GM12892 (cell line): Measurements from ENCODE around the gene RPTOR. TPM values are rescaled to one million over a fixed set of nuclear protein-coding genes. Genes with fewer than 3 reads are reported as not detected.
"Not testable (repeated sequence)": the region's sequence is repeated elsewhere in the genome, so short reads cannot be mapped to it uniquely, and the experiment has no call there.

Source experiments
- DNase-seq: peaks from one replicate; pipeline ENCODE4 v3.0.0; 2011; ENCODE audit not compliant: insufficient read length
- FAIRE-seq: peaks from 2 replicates; lab custom pipeline; 2011; peaks lifted over from hg19 to GRCh38; lab: Jason Lieb, UNC
- POLR2A ChIP-seq: IDR thresholded peaks from 2 replicates; pipeline ENCODE4 v1.6.1; 2011; ENCODE audit warnings: low read depth, low read length, control low read depth
- POLR2AphosphoS5 ChIP-seq: IDR thresholded peaks from 2 replicates; pipeline ENCODE4 v1.6.1; 2011; ENCODE audit warnings: low read depth, low read length, control low read depth
- TAF1 ChIP-seq: IDR thresholded peaks from 2 replicates; pipeline ENCODE4 v1.6.1; 2011; ENCODE audit warnings: low read depth, mild to moderate bottlenecking, control low read depth, low read length, borderline replicate concordance
- polyA plus RNA-seq: library from polyadenylated mRNA; unstranded; fragments of >200 nt; gene quantifications from one replicate; pipeline ENCODE4 v1.2.1, GENCODE V29; 2012; ENCODE audit warnings: missing spikeins, inconsistent platforms; ENCODE audit not compliant: missing spikeins

RPTOR gene
- polyA plus RNA-seq: 6.7 TPM

- FAIRE-seq (peak; percentile 97), DNase-seq (peak; percentile 93)
- TF ChIP-seq POLR2A (peak; percentile 85), TAF1 (peak; percentile 91; the same call in 1 of the 2 replicates), POLR2AphosphoS5 (peak; percentile 82)
Observed at GRCh38 chr17:80544655-80545498, at the start of gene RPTOR. Gene RPTOR, plus strand, starts transcription at chr17:80544838. Its CDS starts 792 bp downstream, at chr17:80545630.

GRCh38 chr17:80497726-80498241, 46.9 kb upstream of the RPTOR start:
- peak; percentile 36 for FAIRE-seq
- TF ChIP-seq TAF1 (no peak), POLR2AphosphoS5 (no peak), POLR2A (no peak)
- no peak for DNase-seq

GRCh38 chr17:80498242-80498919, 46.3 kb upstream of the RPTOR start:
- TF ChIP-seq POLR2AphosphoS5: no peak
- no peak for TF ChIP-seq POLR2A
- TF ChIP-seq TAF1: no peak
- no peak for DNase-seq
- FAIRE-seq: no peak

GRCh38 chr17:80498920-80499410, 45.7 kb upstream of the RPTOR start:
- FAIRE-seq (no peak), DNase-seq (no peak)
- no peak for TF ChIP-seq TAF1
- TF ChIP-seq POLR2AphosphoS5: no peak
- TF ChIP-seq POLR2A: no peak

GRCh38 chr17:80499560-80499959, 45.1 kb upstream of the RPTOR start:
- FAIRE-seq: no peak
- DNase-seq: no peak
- TF ChIP-seq POLR2AphosphoS5 (no peak), TAF1 (no peak)

- FAIRE-seq (no peak), DNase-seq (no peak)
- TF ChIP-seq POLR2A (no peak), TAF1 (no peak), POLR2AphosphoS5 (no peak)
Observed at GRCh38 chr17:80499961-80500665, 44.5 kb upstream of the RPTOR start.

GRCh38 chr17:80501741-80502577, 42.7 kb upstream of the RPTOR start:
- DNase-seq (no peak), FAIRE-seq (no peak)
- TF ChIP-seq POLR2A: no peak
- no peak for TF ChIP-seq TAF1
- no peak for TF ChIP-seq POLR2AphosphoS5

- DNase-seq (no peak), FAIRE-seq (no peak)
- no peak for TF ChIP-seq TAF1
Observed at GRCh38 chr17:80502578-80502877, 42.1 kb upstream of the RPTOR start.

- TF ChIP-seq POLR2AphosphoS5: no peak
- no peak for TF ChIP-seq TAF1
- no peak for TF ChIP-seq POLR2A
- DNase-seq (no peak), FAIRE-seq (no peak)
Observed at GRCh38 chr17:80503031-80503430, 41.6 kb upstream of the RPTOR start.

- FAIRE-seq (no peak), DNase-seq (no peak)
- TF ChIP-seq POLR2AphosphoS5: no peak
- no peak for TF ChIP-seq TAF1
- no peak for TF ChIP-seq POLR2A
Observed at GRCh38 chr17:80503921-80504320, 40.7 kb upstream of the RPTOR start.

- DNase-seq: no peak
- TF ChIP-seq POLR2A: no peak
- TF ChIP-seq POLR2AphosphoS5: no peak
- no peak for TF ChIP-seq TAF1
- no peak for FAIRE-seq
Observed at GRCh38 chr17:80504686-80505413, 39.8 kb upstream of the RPTOR start.

GRCh38 chr17:80507177-80507576, 37.5 kb upstream of the RPTOR start:
- DNase-seq, FAIRE-seq: not testable (repeated sequence)
